ENCODE measurements around the gene ZNF324. TPM values are rescaled to one million over a fixed set of nuclear protein-coding genes. Genes with fewer than 3 reads are reported as not detected.

The ZNF324 gene
- total and polyA plus RNA-seq, 12 donors = 2.6 to 6.1 (median 4.8) TPM

DNA sequence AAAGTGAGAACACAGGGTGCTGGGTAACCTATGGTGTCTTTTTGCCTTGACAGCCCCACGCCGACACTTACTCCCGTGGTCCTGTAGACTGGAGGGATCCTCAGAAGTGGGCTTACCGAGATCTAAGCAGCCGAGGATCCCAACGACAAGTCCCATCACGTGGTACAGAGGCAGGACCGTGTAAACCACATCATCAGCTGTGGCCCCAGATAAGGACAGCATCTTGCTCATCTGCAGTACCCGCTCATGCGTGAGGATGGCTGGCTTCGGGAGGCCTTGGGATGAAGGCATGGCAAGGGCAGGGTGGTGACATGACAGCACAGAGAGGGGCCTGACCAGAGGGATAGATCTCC, 42.8 kb downstream of the ZNF324 start:
- intact Hi-C loops (cut with DNase I) = no loop called here
- no peak for DNase-seq
- Histone ChIP-seq H3K9me3 (peaks cover 0 to 10% (median 0%) of the 10 kb centered on the region in 11 donors), H3K4me1 (peaks cover 0 to 14% (median 7%) of the 10 kb centered on the region in 9 donors), H3K27ac (no peak overlapping the region), H3K4me3 (no peak overlapping the region), H3K36me3 (peaks cover 0 to 8% (median 0%) of the 10 kb centered on the region in 9 donors), H3K27me3 (no peaks in the 10 kb centered on the region)
- WGBS, 2 donors = 87 to 90% methylated on average over 11 of the region's 11 CpGs
- TF ChIP-seq, protein P1, sequence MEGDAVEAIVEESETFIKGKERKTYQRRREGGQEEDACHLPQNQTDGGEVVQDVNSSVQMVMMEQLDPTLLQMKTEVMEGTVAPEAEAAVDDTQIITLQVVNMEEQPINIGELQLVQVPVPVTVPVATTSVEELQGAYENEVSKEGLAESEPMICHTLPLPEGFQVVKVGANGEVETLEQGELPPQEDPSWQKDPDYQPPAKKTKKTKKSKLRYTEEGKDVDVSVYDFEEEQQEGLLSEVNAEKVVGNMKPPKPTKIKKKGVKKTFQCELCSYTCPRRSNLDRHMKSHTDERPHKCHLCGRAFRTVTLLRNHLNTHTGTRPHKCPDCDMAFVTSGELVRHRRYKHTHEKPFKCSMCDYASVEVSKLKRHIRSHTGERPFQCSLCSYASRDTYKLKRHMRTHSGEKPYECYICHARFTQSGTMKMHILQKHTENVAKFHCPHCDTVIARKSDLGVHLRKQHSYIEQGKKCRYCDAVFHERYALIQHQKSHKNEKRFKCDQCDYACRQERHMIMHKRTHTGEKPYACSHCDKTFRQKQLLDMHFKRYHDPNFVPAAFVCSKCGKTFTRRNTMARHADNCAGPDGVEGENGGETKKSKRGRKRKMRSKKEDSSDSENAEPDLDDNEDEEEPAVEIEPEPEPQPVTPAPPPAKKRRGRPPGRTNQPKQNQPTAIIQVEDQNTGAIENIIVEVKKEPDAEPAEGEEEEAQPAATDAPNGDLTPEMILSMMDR (IDR thresholded peaks at IDR 0.05) = no peak
- ATAC-seq = no peak

DNA sequence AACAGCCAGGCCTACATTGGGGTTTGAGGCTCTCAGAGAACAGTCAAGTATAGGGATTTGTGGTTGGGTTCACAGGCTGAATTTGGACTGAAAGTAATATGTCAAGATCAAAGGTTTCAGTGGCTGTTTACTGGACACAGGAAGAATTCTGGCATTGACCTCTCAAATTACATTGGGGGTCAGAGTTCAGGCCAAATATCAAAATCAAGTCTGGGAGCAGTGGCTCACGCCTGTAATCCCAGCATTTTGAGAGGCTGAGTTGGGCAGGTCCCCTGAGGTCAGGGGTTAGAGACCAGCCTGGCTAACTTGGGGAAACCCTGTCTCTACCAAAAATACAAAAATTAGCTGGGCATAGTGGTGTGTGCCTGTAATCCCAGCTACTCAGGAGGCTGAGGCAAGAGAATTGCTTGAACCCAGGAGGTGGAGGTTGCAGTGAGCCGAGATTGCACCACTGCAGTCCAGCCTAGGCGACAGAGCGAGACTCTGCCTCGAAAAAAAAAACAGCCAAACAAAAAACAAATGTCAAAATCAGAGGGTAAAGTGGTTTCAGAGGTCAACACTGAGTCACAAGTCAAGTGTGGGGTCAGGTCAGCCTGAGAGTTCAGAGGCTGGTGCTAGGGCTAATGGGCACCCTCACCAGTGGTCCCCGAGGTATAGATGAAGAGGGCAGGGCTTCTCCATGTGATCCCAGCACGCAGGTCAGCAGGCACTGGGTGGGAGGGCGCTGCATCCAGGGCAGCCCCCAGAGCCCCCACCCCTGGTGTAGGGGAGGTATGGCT, 43.4 kb downstream of the ZNF324 start:
- ATAC-seq (no peak), DNase-seq (no peak)
- no peak overlapping the region for H3K4me3 ChIP-seq
- no peaks in the 10 kb centered on the region for H3K27me3 ChIP-seq
- peaks cover 0 to 19% (median 13%) of the 10 kb centered on the region in 9 donors for H3K4me1 ChIP-seq
- WGBS, 2 donors = 81 to 82% methylated on average over 8 of the region's 8 CpGs
- peaks cover 0 to 8% (median 0%) of the 10 kb centered on the region in 9 donors for H3K36me3 ChIP-seq
- TF ChIP-seq, protein P1 (IDR thresholded peaks at IDR 0.05) = no peak
- peaks cover 0 to 10% (median 0%) of the 10 kb centered on the region in 11 donors for H3K9me3 ChIP-seq
- intact Hi-C loops (cut with DNase I) = no loop called here
- no peak overlapping the region for H3K27ac ChIP-seq

DNA sequence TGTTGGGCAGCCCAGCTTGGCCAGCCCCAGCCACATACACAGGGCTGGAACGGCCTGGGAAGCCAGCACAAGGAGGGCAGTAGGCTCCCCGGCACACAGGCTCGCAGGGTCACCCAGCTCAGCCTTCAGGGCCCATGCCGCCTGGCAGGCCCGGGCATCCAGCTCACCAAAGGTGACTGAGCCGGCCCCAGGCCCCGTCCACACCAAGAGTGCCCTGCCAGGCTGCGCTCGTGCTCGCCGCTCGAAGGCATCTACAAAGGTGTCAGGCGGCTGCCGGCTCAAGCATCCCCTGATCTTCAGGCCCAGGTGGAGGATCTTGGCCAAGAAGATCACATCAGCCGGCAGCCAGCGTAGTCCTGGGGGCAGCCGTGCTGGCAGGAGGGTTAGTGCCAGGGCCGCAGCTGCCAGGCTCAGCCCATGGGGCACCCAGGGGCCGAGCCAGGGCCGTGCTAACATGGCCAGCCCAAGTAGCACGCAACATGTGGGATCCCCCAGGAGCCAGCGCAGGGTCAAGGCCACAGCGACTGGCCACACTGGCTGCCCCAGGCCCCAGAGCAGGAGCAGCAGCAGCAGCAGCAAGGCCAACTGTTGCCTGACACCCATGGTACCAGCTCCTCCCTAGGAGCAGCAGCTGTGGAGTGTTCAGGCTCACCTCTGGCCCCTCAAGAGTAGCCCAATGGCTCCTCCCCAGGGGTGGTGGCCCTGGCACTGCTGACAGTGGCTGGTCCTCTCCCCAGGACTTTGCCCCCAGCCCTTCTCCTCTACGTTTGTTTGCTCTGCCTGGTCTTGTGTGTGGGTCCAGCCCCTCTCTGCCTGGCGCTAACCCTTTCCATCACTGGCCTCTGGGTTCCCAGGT, 44.7 kb downstream of the ZNF324 start, which contains the start of gene SLC27A5:
TSS of gene SLC27A5 (minus strand) at position 640 of the 856 bp plus-strand sequence. CDS start at position 603, 37 bp downstream.
- intact Hi-C loops (cut with DNase I) = no loop called here
- 89 to 90% methylated on average over 25 of the region's 25 CpGs for WGBS, 2 donors

More for the DNA sequence above, 44.7 kb downstream of the ZNF324 start, which contains the start of gene SLC27A5:
- Histone ChIP-seq H3K27ac (no peak within 1 kb of the TSS), H3K4me1 (peaks cover 3 to 30% (median 19%) of the 10 kb centered on the region in 9 donors), H3K4me3 (no peak within 1 kb of the TSS), H3K36me3 (peaks cover 0 to 22% (median 8%) of the 10 kb centered on the region in 9 donors), H3K27me3 (no peaks in the 10 kb centered on the region), H3K9me3 (peaks cover 0 to 10% (median 0%) of the 10 kb centered on the region in 11 donors)
- TF ChIP-seq, protein P1 (IDR thresholded peaks at IDR 0.05) = no peak
- no peak for DNase-seq
- no peak for ATAC-seq
